Stimulated activated CD8-positive, alpha-beta memory T cell treated with anti-CD3 and anti-CD28 coated beads, Interleukin-7, amount 100 ng/mL, for 1 hour (primary cell): ENCODE measurements around the gene RAB40C.
A peak's percentile ranks its signal among the peaks of the same experiment; 100 is the strongest.

Experiments used
- DNase-seq, 2 donors: peaks; one replicate each; pipeline ENCODE4 v3.0.0-alpha.2; 2020; ENCODE audit warnings: low read depth in 2 of 2

The RAB40C gene

DNA sequence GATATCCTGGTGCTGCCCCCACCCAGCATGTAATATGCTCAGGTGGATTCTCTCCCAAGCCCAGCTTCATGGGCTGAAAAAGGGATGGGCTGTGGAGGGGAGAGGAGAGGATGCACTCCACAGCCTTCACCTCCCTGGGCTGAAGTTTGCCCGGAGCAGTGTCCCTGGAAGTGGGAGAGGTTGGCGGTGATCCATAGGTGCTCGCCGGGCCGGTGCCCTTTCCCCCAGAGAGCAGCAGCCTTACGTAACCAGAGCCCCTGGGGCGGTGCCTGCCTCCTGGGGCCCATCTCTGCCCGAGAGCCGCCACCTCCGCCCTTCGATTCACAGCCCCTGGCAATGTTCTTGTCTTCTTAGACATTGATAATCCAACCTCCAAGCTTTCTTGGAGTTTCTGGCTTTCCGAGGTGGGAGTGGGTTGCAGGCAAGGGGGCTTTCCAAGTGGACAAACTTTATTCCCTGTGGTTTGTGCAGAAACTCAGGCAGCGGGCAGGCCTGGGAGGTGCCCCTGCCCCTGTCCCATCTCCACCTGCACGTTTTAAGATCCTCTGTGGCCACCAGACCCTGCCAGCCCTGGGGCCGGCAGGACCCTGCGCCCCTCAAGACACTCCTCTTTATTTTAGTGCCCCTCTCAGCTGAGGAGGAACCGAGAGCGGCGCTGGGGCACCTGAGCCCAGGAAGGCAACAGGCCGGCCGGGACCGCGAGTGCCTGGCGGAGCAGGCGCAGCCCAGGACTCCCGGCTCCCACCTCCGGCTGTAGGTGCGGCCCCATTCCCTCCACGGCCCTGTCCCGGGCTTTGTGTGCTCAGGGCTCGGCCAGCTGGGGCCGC is 56.2 kb downstream of the RAB40C start:
- no peak for DNase-seq

DNA sequence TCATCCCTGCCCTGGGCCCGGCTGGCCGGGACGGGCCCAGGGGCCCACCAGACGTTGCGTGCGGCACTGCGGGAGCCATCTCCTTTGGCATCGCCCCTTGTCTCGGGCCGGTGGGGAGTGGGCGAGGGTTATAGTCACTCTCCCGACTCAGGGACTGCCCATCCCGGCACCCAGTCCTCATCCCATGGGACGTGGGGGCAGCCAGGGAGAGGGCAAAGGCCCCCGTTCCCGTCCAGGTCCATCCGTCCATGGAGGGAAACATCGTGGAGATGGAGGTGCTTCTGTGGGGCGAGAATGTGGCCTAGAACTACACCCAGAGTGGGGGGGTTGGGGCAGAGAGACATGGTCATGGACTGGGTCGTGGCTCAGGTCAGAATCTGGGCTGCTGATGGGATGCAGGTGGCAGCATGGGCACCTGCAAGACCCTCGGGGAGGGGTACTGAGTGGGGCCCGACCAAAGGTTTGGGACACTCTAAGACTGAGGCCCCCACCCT is 56.9 kb downstream of the RAB40C start:
- no peak for DNase-seq

DNA sequence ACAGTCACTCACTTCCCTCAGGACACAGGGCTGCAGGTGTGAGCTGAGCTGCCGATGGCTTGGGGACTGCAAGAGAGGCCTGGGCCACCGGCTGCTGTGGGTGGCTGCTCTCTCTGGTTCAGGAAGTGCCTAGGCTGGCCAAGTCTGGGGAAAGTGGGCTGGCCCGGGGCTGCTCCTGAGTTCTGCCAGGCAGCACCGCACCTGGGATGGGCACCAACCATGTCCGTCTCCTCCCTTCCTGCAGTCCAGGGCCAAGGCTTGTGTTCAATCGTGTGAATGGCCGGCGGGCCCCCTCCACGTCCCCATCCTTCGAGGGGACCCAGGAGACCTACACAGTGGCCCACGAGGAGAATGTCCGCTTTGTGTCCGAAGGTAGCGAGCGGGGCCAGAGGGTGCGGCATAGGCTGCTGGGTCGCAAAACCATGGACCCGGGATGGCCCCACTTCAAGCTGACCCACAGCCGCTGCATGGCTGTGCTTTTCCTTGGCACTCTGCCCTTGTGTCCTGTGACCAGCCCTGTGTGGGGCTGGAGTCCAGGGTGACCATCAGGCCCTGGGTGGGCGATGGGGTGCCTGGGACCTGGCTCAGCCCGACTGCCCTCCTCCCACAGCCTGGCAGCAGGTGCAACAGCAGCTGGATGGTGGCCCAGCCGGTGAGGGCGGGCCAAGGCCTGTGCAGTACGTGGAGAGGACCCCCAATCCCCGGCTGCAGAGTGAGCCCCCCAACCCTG is 57.5 kb downstream of the RAB40C start:
- no peak for DNase-seq

- DNase-seq: no peak
These were observed 58.4 kb downstream of the RAB40C start for GRCh38 chr16:648071-648780.

- DNase-seq: peak; percentile 82 to 85
These were observed 59.1 kb downstream of the RAB40C start, which contains the start of gene WDR90 for GRCh38 chr16:648781-649589. Gene WDR90 (plus strand): TSS chr16:649365. CDS start chr16:649417, 52 bp downstream.

DNA sequence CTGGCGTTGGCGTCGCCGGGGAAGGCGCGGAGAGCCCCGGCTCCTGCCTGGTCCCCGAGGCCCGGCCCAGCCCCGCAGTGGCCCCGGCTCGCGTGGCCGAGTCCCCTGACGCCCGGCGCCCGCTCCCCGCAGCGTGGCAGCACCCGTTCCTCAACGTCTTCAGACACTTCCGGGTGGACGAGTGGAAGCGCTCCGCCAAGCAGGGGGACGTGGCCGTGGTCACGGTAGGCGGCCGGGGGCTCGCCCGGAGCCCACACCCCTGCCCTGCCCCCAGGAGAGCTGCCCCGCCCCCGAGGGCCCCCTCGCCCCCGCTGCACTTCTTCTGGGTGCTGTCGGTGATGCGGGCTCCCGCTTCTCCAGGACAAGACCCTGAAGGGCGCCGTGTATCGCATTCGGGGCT is 59.8 kb downstream of the RAB40C start:
- no peak for DNase-seq

DNA sequence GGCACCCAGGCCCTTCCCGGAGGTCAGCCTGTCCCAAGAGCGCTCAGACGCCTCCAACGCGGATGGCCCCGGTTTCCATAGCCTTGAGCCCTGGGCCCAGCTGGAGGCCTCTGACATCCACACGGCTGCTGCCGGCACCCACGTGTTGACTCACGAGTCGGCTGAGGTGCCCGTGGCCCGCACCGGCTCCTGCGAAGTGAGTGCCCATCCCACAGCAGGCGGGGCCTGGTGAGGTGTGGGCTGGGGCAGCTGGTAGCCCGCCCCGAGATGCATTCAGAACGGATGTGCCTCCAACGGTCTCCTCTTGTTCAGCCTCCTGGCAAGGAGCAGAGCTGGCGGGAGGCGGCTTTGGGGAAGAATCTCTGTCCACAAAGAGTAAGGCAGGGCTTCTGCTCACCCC is 62.0 kb downstream of the RAB40C start:
- DNase-seq: no peak

- no peak for DNase-seq
These were observed 62.8 kb downstream of the RAB40C start for GRCh38 chr16:652454-653305.

- no peak for DNase-seq
These were observed 64.2 kb downstream of the RAB40C start for GRCh38 chr16:654034-654433.

- DNase-seq: no peak
These were observed 67.6 kb downstream of the RAB40C start for GRCh38 chr16:657487-657886.

- no peak for DNase-seq
These were observed 69.1 kb downstream of the RAB40C start for GRCh38 chr16:658679-659571.

DNA sequence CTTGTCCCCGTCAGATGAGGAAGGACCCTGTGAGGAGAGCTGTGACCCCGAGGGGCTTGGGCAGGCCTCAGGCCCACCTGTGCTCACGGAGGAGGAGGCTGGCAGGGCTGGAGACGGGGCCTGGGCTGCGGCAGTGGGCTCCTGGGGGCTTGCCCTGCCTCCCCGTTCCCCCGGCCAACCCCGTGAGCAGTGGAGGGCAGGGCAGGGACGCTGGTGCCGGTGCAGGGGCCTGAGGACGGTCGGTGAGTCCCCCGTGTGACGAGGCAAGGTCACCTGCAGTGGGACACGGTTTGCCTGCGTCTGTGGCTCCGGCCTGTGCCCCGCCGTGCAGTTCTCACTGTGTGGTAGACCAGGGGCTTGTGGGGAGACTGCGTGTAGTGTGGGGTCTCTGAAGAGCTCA is 69.8 kb downstream of the RAB40C start:
- no peak for DNase-seq

DNA sequence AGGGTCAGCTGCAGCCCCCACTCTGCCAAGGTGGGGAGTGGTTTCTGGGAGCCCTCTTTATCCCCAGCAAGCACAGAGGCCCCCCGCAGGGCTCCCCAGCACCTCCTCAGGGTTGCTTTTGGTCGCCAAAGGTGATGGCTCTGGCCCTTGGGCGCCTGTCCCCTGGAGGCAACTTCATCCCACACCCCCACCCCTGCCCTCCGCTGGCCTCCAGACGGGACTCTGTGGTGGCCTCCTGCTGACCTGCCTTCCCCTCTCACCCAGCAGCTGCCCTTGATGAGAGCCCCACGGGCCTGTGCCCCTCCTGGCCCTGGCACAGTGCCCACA is 70.2 kb downstream of the RAB40C start:
- no peak for DNase-seq

DNA sequence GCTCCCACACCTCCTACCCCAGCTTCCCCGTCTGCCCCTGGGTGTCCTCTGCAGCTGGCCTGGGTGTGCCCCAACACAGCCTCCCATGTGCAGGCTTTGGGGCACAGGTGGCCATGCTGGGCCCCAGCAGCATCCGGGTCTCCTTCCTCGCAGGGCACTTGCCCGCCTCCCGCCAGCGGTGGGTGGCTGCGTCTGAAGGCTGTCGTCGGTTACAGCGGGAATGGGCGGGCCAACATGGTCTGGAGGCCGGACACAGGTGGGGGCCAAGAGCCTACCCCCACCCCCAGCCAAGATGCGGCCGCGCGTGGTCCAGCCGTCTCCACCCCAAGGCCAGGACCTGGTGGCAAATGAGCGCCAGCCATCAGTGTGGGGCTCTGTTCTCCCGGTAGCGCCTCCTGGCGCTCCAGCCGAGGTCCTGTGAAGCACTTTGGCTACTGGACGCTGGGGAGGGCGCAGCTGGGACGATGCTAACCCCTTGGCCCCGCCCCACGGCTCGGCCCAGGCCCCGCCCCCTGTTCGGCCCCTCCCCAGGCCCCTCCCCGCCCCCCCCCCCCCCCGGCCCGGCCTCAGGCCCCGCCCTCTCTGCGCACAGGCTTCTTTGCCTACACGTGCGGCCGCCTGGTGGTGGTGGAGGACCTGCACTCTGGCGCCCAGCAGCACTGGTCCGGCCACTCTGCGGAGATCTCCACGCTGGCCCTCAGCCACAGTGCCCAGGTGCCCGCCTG is 70.8 kb downstream of the RAB40C start:
- peak in 1 of 2 donors; percentile 43 for DNase-seq

DNA sequence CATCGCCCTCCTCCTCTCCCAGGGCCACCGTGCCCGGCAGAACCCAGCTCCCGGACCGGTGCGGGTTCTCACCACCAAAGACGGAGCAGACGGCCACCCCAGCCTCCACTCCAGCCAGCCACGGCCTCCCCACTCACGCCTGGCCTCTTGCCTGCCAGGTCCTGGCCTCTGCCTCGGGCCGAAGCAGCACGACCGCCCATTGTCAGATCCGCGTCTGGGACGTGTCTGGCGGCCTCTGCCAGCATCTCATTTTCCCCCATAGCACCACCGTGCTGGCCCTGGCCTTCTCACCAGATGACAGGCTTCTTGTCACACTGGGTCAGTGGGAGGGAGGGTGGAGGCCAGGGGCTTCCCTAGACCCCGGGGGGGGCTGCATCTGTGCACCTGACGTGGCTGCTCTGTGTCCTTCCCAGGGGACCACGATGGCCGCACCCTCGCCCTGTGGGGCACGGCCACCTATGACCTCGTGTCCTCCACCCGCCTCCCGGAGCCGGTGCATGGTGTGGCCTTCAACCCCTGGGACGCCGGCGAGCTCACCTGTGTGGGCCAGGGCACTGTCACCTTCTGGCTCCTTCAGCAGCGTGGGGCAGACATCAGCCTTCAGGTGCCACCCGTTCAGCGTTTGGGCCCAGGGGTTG is 71.4 kb downstream of the RAB40C start:
- DNase-seq: no peak

- no peak for DNase-seq
These were observed 72.2 kb downstream of the RAB40C start for GRCh38 chr16:662095-662494.

- no peak for DNase-seq
These were observed 72.7 kb downstream of the RAB40C start for GRCh38 chr16:662597-662996.

DNA sequence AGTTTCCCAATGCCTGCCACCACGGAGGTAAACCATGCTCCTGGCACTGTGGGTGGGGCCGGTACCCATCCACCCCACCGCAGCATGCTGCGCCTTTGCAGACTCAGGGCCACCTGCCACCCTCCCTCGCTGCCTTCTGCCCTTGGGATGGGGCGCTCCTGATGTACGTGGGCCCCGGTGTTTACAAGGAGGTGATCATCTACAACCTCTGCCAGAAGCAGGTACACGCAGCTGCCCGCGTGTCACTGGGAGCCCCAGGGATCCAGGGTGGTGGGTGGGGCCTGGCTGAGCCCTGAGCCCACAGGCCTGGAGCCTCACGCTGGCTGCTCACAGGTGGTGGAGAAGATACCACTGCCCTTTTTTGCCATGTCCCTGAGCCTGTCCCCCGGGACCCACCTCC is 76.7 kb downstream of the RAB40C start:
- no peak for DNase-seq
